Measurements from ENCODE around the gene RPL6.

DNA sequence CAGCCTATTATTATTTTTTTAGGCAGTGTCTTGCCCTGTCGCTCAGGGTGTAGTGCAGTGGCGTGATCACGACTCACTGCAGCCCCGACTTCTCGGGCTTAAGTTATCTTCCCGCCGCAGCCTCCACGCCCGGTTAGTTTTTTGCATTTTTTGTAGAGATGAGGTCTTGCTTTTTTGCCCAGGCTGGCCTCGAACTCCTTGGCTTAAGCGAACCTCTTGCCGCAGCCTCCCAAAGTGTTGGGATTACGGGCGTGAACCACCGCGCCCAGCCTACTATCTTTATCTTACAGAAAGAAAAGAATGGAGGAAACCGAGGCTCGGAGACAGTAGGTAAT, 8.8 kb upstream of the RPL6 start:
- TF ChIP-seq, protein P1, sequence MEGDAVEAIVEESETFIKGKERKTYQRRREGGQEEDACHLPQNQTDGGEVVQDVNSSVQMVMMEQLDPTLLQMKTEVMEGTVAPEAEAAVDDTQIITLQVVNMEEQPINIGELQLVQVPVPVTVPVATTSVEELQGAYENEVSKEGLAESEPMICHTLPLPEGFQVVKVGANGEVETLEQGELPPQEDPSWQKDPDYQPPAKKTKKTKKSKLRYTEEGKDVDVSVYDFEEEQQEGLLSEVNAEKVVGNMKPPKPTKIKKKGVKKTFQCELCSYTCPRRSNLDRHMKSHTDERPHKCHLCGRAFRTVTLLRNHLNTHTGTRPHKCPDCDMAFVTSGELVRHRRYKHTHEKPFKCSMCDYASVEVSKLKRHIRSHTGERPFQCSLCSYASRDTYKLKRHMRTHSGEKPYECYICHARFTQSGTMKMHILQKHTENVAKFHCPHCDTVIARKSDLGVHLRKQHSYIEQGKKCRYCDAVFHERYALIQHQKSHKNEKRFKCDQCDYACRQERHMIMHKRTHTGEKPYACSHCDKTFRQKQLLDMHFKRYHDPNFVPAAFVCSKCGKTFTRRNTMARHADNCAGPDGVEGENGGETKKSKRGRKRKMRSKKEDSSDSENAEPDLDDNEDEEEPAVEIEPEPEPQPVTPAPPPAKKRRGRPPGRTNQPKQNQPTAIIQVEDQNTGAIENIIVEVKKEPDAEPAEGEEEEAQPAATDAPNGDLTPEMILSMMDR (IDR thresholded peaks at IDR 0.05): no peak
- TF ChIP-seq POLR2A (IDR thresholded peaks at IDR 0.05): no peak
